Choroid plexus epithelial cell (primary cell): ENCODE results near the gene NAT9.
A peak's percentile ranks its signal among the peaks of the same experiment; 100 is the strongest.

Experiments
- DNase-seq: peaks from one replicate; pipeline ENCODE4 v3.0.0-alpha.2; 2010; ENCODE audit warnings: low read depth
- H3K4me3 ChIP-seq: 2 replicates; pipeline ENCODE4 v1.5.1; 2011; ENCODE audit warnings: low read depth, mild to moderate bottlenecking, control low read depth, low read length, moderate library complexity
- CTCF ChIP-seq: conservative IDR thresholded peaks from 2 replicates; pipeline ENCODE4 v1.5.1; 2011; ENCODE audit warnings: low read depth, mild to moderate bottlenecking, control low read depth, inconsistent platforms, low read length, moderate library complexity

The NAT9 gene

DNA sequence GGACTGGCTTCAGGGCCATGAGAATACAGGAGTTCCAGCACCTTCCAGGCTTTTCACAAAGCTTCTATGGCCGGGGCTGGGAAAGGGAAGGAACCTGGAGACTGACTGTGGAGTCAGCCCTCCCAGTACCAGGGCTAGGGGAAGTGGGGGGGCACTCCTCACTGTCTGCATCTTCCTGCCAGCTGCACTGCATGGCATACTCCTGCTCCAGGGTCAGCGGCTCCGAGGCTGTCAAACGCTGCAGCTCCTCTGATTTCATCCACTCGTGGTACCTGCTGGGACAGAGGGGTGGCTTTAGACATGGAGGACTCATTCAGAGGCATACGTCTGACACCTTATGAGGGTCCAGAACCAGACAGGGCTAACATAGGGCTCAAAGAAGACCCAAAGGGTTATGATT is 2.7 kb downstream of the NAT9 start:
- TF ChIP-seq CTCF: no peak
- DNase-seq: no peak
- no peak overlapping the region for H3K4me3 ChIP-seq

DNA sequence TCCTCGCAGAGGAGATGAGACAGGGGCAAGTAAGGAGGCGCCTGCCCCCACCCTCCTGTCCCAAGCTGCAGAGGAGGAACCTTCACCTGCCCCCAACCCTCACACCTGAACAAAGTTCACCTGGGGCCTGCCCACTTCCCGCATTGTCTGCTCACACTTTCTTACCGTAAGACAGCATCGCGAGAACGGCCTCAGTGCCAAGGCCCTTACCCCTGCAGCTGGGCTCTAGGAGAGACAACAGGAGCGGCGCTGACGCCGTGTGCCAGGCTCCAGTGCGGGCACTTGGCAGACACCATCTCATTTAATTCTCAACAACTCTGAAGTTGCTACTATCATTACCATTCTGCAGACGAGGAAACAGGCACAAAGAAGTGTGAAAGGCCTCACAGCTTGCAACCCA is 4.1 kb downstream of the NAT9 start:
- TF ChIP-seq CTCF: no peak
- DNase-seq: no peak
- no peak overlapping the region for H3K4me3 ChIP-seq

GRCh38 chr17:74771319-74771914 is 4.7 kb downstream of the NAT9 start:
- no peak overlapping the region for H3K4me3 ChIP-seq
- TF ChIP-seq CTCF: no peak
- DNase-seq: no peak

GRCh38 chr17:74770498-74771318 is 5.4 kb downstream of the NAT9 start:
- peak; percentile 83 for TF ChIP-seq CTCF
- no peak overlapping the region for H3K4me3 ChIP-seq
- peak; percentile 58 for DNase-seq

- no peak for TF ChIP-seq CTCF
- DNase-seq: no peak
- H3K4me3 ChIP-seq: no peak overlapping the region
Observed at GRCh38 chr17:74769856-74770497, 6.2 kb downstream of the NAT9 start.

DNA sequence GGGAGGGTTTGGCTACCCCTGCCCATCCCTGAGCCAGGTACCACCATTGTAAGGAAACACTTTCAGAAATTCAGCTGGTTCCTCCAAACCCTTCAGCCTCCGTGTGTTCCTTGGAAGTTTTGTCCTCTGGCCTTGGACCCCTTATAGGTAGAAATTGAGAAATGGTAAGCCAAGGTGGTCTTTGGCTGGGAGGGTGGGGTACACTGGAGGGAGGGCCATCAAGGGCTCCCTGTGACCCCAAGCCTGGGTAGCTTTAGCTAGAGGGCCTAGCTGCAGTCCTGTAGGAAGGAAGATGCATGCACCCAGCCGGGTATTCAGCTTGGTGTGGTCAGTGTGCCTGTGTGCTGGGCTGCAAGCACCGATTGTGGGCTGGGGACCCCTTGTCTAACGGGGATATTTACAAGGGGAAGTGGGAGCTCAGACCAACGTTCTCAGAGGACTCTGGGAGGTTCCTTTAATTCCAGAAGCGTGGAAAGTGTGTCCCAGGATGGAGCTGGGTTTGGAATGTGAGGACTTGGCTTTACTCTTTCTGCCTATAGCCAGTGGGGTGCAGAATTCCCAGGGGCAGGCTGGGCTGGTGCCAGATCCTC is 6.8 kb downstream of the NAT9 start:
- H3K4me3 ChIP-seq: no peak overlapping the region
- no peak for TF ChIP-seq CTCF
- no peak for DNase-seq
